ENCODE results near the gene CHMP1B. TPM values are rescaled to one million over a fixed set of nuclear protein-coding genes. Genes with fewer than 3 reads are reported as not detected.

CHMP1B gene
- polyA plus RNA-seq, 1 donor from 2014 or later = 106 TPM

GRCh38 chr18:11887328-11888128 is 36.3 kb downstream of the CHMP1B start:
- peaks cover 12% of the 10 kb centered on the region for H3K36me3 ChIP-seq (ENCODE audit: insufficient read depth, low read length)
- H3F3A ChIP-seq (ENCODE audit: insufficient read depth, low read length, poor library complexity, severe bottlenecking) = no peaks in the 10 kb centered on the region
- no peak overlapping the region for H3K4me2 ChIP-seq (ENCODE audit: low read length)
- H3K9me3 ChIP-seq (ENCODE audit: low read length) = no peaks in the 10 kb centered on the region
- no peak overlapping the region for H2AFZ ChIP-seq (ENCODE audit: low read depth, low read length)
- H3K79me2 ChIP-seq (replicated peaks; ENCODE audit: insufficient read depth, low read length) = no peaks in the 10 kb centered on the region
- H4K20me1 ChIP-seq (ENCODE audit: insufficient read depth) = no peaks in the 10 kb centered on the region
- H3K9ac ChIP-seq (ENCODE audit: low read length) = no peak overlapping the region
- H3K27me3 ChIP-seq (ENCODE audit: insufficient read depth, low read depth, low read length) = no peaks in the 10 kb centered on the region
- TF ChIP-seq EZH2 (IDR thresholded peaks at IDR 0.05; ENCODE audit: borderline replicate concordance, insufficient read depth, low read length, poor library complexity, severe bottlenecking) (no peak), CTCF (IDR thresholded peaks at IDR 0.05; ENCODE audit: poor library complexity, severe bottlenecking) (no peak), TAF1 (IDR thresholded peaks at IDR 0.05; ENCODE audit: low read depth) (no peak), POLR2AphosphoS5 (IDR thresholded peaks at IDR 0.05) (no peak), MXI1 (conservative IDR thresholded peaks at IDR 0.05; ENCODE audit: poor library complexity, severe bottlenecking) (no peak), RAD21 (conservative IDR thresholded peaks at IDR 0.05) (no peak), EP300 (conservative IDR thresholded peaks at IDR 0.05; ENCODE audit: poor library complexity, severe bottlenecking) (no peak), REST (IDR thresholded peaks at IDR 0.05; ENCODE audit: borderline replicate concordance) (no peak), SMC3 (conservative IDR thresholded peaks at IDR 0.05; ENCODE audit: poor library complexity) (no peak)
- H3K9me2 ChIP-seq (ENCODE audit: insufficient read depth, low read length) = no peaks in the 10 kb centered on the region
- H3K4me3 ChIP-seq (ENCODE audit: low read length) = no peak overlapping the region
- H3K27ac ChIP-seq (ENCODE audit: low read length) = no peak overlapping the region

GRCh38 chr18:11888726-11889125 is 37.5 kb downstream of the CHMP1B start:
- Histone ChIP-seq H4K20me1 (ENCODE audit: insufficient read depth) (no peaks in the 10 kb centered on the region), H3K4me2 (ENCODE audit: low read length) (no peak overlapping the region), H3F3A (ENCODE audit: insufficient read depth, low read length, poor library complexity, severe bottlenecking) (no peaks in the 10 kb centered on the region), H3K9ac (ENCODE audit: low read length) (no peak overlapping the region), H3K36me3 (ENCODE audit: insufficient read depth, low read length) (peaks cover 12% of the 10 kb centered on the region), H3K9me3 (ENCODE audit: low read length) (no peaks in the 10 kb centered on the region), H3K27ac (ENCODE audit: low read length) (no peak overlapping the region), H3K27me3 (ENCODE audit: insufficient read depth, low read depth, low read length) (no peaks in the 10 kb centered on the region), H2AFZ (ENCODE audit: low read depth, low read length) (no peak overlapping the region), H3K79me2 (replicated peaks; ENCODE audit: insufficient read depth, low read length) (no peaks in the 10 kb centered on the region), H3K9me2 (ENCODE audit: insufficient read depth, low read length) (no peaks in the 10 kb centered on the region), H3K4me3 (ENCODE audit: low read length) (no peak overlapping the region)
- TF ChIP-seq RAD21 (conservative IDR thresholded peaks at IDR 0.05) (no peak), EZH2 (IDR thresholded peaks at IDR 0.05; ENCODE audit: borderline replicate concordance, insufficient read depth, low read length, poor library complexity, severe bottlenecking) (no peak), TAF1 (IDR thresholded peaks at IDR 0.05; ENCODE audit: low read depth) (no peak), CTCF (IDR thresholded peaks at IDR 0.05; ENCODE audit: poor library complexity, severe bottlenecking) (no peak), REST (IDR thresholded peaks at IDR 0.05; ENCODE audit: borderline replicate concordance) (no peak)
